Mesendoderm (in vitro differentiated cells): Measurements from ENCODE around the gene BPIFB1.
A peak's percentile ranks its signal among the peaks of the same experiment; 100 is the strongest.

ENCODE experiments used
- DNase-seq: peaks from one replicate; pipeline ENCODE4 v3.0.0; 2013
- H2AK5ac ChIP-seq: 2 replicates; pipeline ENCODE4 v1.6.1; 2013; ENCODE audit warnings: low read length, inconsistent platforms
- H2BK120ac ChIP-seq: 2 replicates; pipeline ENCODE4 v1.6.1; 2013; ENCODE audit warnings: low read depth, mild to moderate bottlenecking, low read length, moderate library complexity, mixed read lengths
- H2BK15ac ChIP-seq: replicated peaks from 2 replicates; pipeline ENCODE4 v1.6.1; 2013; ENCODE audit warnings: low read depth, mild to moderate bottlenecking, moderate library complexity
- H2BK5ac ChIP-seq: 2 replicates; pipeline ENCODE4 v1.6.1; 2013; ENCODE audit warnings: low read length, inconsistent platforms
- H3K18ac ChIP-seq: 2 replicates; pipeline ENCODE4 v1.6.1; 2013; ENCODE audit warnings: mild to moderate bottlenecking, low read length, mixed read lengths
- H3K23ac ChIP-seq: one replicate; pipeline ENCODE4 v1.6.1; 2013; ENCODE audit warnings: low read length
- H3K27ac ChIP-seq: 2 replicates; pipeline ENCODE4 v1.5.1; 2013; ENCODE audit warnings: low read depth, mild to moderate bottlenecking, inconsistent platforms, low read length, moderate library complexity
- H3K27me3 ChIP-seq: 2 replicates; pipeline ENCODE4 v1.6.1; 2013; ENCODE audit warnings: low read length, control low read depth, mild to moderate bottlenecking, inconsistent platforms; ENCODE audit not compliant: insufficient read depth, poor library complexity
- H3K36me3 ChIP-seq: 2 replicates; pipeline ENCODE4 v1.6.1; 2013; ENCODE audit warnings: low read length, inconsistent platforms; ENCODE audit not compliant: control insufficient read depth, insufficient read depth
- H3K4ac ChIP-seq: one replicate; pipeline ENCODE4 v1.6.1; 2013; ENCODE audit warnings: low read depth, mild to moderate bottlenecking, low read length, moderate library complexity
- H3K4me1 ChIP-seq: 2 replicates; pipeline ENCODE4 v1.6.1; 2013; ENCODE audit warnings: low read depth, low read length, inconsistent platforms; ENCODE audit not compliant: control insufficient read depth
- H3K4me2 ChIP-seq: 2 replicates; pipeline ENCODE4 v1.6.1; 2013; ENCODE audit warnings: low read length
- H3K4me3 ChIP-seq: 2 replicates; pipeline ENCODE4 v1.5.1; 2013; ENCODE audit warnings: mild to moderate bottlenecking, low read length
- H3K56ac ChIP-seq: one replicate; pipeline ENCODE4 v1.6.1; 2013; ENCODE audit warnings: low read length
- H3K79me1 ChIP-seq: 2 replicates; pipeline ENCODE4 v1.6.1; 2013; ENCODE audit warnings: low read length, inconsistent platforms
- H3K79me2 ChIP-seq: 2 replicates; pipeline ENCODE4 v1.6.1; 2013; ENCODE audit warnings: mild to moderate bottlenecking, low read length; ENCODE audit not compliant: control insufficient read depth, insufficient read depth
- H3K9ac ChIP-seq: 2 replicates; pipeline ENCODE4 v1.6.1; 2013; ENCODE audit warnings: low read length, inconsistent platforms
- H4K5ac ChIP-seq: one replicate; pipeline ENCODE4 v1.6.1; 2013; ENCODE audit warnings: low read length
- H4K8ac ChIP-seq: one replicate; pipeline ENCODE4 v1.6.1; 2013; ENCODE audit warnings: low read depth, mild to moderate bottlenecking, control low read depth, low read length, moderate library complexity
- WGBS: extraction: QIAGEN DNeasy Blood & Tissue Kit; methylation state at CpG from one replicate; pipeline ENCODE4 v1.1.7; 2013; ENCODE audit warnings: low lambda C conversion rate, missing lambda C conversion rate; ENCODE audit not compliant: insufficient coverage; ENCODE audit errors: extremely low coverage; 5-methylcytosine and 5-hydroxymethylcytosine counted together

The BPIFB1 gene

DNA sequence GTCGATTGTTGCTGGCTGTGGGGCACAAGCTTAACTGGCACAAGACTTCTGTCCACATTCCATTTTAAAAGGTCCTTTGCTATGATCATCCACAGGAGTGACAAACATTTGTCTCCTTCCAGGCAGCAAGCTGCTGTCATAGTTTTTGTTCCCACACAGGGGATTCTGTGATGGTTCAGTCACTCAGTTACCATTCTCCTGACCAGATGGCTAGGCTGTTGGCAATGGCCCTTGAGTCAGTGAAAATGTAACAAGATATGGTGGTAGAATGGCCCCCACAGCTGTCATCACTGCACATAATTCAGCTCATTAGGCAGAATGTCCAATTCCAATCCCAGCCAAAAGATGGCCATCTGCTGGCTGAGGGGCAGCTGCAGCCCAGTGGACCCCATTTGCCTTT lies 33.6 kb upstream of the BPIFB1 start:
- WGBS: no CpG with 5 or more reads among the region's 1 CpG
- Histone ChIP-seq H3K18ac (no peak overlapping the region), H3K79me2 (no peaks in the 10 kb centered on the region), H3K4ac (no peak overlapping the region), H2BK15ac (no peak overlapping the region), H3K4me1 (no peaks in the 10 kb centered on the region), H3K27ac (no peak overlapping the region), H3K4me3 (no peak overlapping the region), H3K36me3 (no peaks in the 10 kb centered on the region), H3K4me2 (no peak overlapping the region), H3K56ac (no peak overlapping the region), H3K9ac (no peak overlapping the region), H3K23ac (no peak overlapping the region), H2BK120ac (no peak overlapping the region), H3K27me3 (no peaks in the 10 kb centered on the region), H4K8ac (no peak overlapping the region), H4K5ac (no peak overlapping the region), H2AK5ac (no peak overlapping the region), H2BK5ac (no peak overlapping the region), H3K79me1 (no peaks in the 10 kb centered on the region)
- DNase-seq: no peak

DNA sequence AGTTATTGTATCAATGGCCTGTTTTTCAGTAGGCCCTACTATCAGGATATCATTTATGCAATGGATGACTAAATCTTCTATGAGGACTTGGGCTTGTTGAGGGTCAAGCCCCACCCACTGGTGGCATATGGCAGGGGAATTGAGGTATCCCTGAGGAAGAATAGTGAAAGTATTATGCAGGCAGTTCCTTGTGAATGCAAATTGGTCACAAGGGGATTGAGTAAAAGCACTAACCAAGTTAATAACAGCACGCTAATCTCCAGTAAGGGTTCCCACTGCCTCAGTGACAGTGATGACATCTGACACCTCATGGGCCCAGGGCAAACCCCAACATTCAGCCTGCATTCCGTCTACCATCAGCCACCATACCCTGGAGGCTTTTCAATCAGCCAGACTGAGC lies 32.3 kb upstream of the BPIFB1 start:
- no peak overlapping the region for H2BK15ac ChIP-seq
- no peak overlapping the region for H3K56ac ChIP-seq
- no peak overlapping the region for H3K23ac ChIP-seq
- H3K4me2 ChIP-seq: no peak overlapping the region
- no peaks in the 10 kb centered on the region for H3K79me2 ChIP-seq
- H3K4ac ChIP-seq: no peak overlapping the region
- H3K27ac ChIP-seq: no peak overlapping the region
- no peak overlapping the region for H2AK5ac ChIP-seq
- peak; percentile 27 for DNase-seq
- no peak overlapping the region for H2BK5ac ChIP-seq
- no peak overlapping the region for H4K5ac ChIP-seq
- H4K8ac ChIP-seq: no peak overlapping the region
- no peak overlapping the region for H3K4me3 ChIP-seq
- H3K79me1 ChIP-seq: no peaks in the 10 kb centered on the region
- no peaks in the 10 kb centered on the region for H3K27me3 ChIP-seq
- no peak overlapping the region for H2BK120ac ChIP-seq
- no peaks in the 10 kb centered on the region for H3K4me1 ChIP-seq
- H3K18ac ChIP-seq: no peak overlapping the region
- WGBS: no CpG with 5 or more reads among the region's 2 CpGs
- no peak overlapping the region for H3K9ac ChIP-seq
- no peaks in the 10 kb centered on the region for H3K36me3 ChIP-seq

DNA sequence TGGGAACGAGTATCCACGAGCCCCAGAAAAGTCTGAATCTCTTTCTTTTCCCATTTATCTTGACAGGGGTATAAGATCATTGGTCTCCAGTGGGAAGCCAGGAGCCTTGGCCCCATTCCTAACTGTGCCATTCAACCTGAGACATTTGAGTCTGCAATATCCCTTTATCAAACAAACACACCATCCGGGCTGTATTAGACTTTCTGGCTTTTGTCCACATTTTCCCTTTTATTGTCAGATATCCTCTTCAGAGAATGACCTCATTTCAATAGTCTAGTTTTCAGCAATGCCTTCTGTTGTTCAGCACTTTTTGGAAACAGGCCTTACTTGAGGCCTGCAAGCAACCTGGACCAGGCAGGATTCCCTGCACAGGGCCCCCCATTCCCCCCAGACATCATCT lies 31.5 kb upstream of the BPIFB1 start:
- H3K79me2 ChIP-seq: no peaks in the 10 kb centered on the region
- H2BK120ac ChIP-seq: no peak overlapping the region
- no peak overlapping the region for H2BK5ac ChIP-seq
- H4K5ac ChIP-seq: no peak overlapping the region
- H3K4ac ChIP-seq: no peak overlapping the region
- H3K9ac ChIP-seq: no peak overlapping the region
- H3K56ac ChIP-seq: no peak overlapping the region
- H2AK5ac ChIP-seq: no peak overlapping the region
- no peak overlapping the region for H3K4me3 ChIP-seq
- no peak overlapping the region for H3K18ac ChIP-seq
- no peaks in the 10 kb centered on the region for H3K27me3 ChIP-seq
- H3K36me3 ChIP-seq: no peaks in the 10 kb centered on the region
- H2BK15ac ChIP-seq: no peak overlapping the region
- no peak for DNase-seq
- H3K23ac ChIP-seq: no peak overlapping the region
- no peak overlapping the region for H4K8ac ChIP-seq
- H3K4me2 ChIP-seq: no peak overlapping the region
- no peaks in the 10 kb centered on the region for H3K4me1 ChIP-seq
- H3K79me1 ChIP-seq: no peaks in the 10 kb centered on the region
- H3K27ac ChIP-seq: no peak overlapping the region
- WGBS: no CpG with 5 or more reads among the region's 3 CpGs

DNA sequence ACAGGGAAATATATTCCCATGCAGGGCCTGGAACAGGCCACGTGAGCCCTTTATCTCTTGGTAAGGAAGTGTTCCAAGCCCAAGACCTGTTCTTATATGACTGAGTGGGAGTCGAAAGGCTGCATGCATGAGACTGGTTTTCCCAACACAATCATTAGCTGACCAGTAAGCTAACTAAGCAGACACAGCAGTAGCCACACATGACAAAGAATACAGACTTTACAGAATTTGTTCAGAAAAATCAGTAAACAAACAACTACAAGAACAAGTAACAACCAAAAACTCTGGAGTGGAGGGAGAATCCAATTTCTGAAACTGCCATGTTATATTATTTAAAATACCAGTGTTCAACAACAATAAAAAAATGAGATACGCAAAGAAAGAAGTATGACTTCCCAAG lies 30.6 kb upstream of the BPIFB1 start:
- H3K4me1 ChIP-seq: no peaks in the 10 kb centered on the region
- no peak overlapping the region for H3K27ac ChIP-seq
- no peak overlapping the region for H2AK5ac ChIP-seq
- no peak overlapping the region for H3K56ac ChIP-seq
- H3K18ac ChIP-seq: no peak overlapping the region
- no peak overlapping the region for H4K5ac ChIP-seq
- no peak overlapping the region for H3K4me3 ChIP-seq
- H3K79me1 ChIP-seq: no peaks in the 10 kb centered on the region
- no peak overlapping the region for H3K4ac ChIP-seq
- no peak overlapping the region for H3K4me2 ChIP-seq
- H4K8ac ChIP-seq: no peak overlapping the region
- H3K23ac ChIP-seq: no peak overlapping the region
- no peaks in the 10 kb centered on the region for H3K79me2 ChIP-seq
- H2BK15ac ChIP-seq: no peak overlapping the region
- no peaks in the 10 kb centered on the region for H3K27me3 ChIP-seq
- H2BK120ac ChIP-seq: no peak overlapping the region
- no peak overlapping the region for H2BK5ac ChIP-seq
- no CpG with 5 or more reads among the region's 3 CpGs for WGBS
- H3K9ac ChIP-seq: no peak overlapping the region
- no peaks in the 10 kb centered on the region for H3K36me3 ChIP-seq
- DNase-seq: no peak

DNA sequence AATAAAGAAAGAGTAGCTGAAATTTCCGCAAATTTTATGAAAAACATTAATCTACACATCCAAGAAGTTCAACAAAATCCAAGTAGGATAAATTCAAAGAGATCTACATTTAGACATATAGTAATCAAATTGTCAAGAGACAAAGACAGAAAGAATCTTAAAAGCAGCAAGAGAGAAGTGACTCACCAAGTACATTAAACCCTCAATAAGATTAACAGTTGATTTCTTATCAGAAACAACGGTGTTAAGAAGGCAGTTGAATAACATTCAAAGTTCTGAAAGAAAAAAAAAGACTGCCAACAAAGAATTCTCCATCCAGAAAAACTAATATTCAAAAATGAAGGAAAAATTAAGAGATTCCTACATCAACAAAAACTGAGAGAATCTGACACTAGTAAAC lies 28.0 kb upstream of the BPIFB1 start:
- no peak overlapping the region for H3K56ac ChIP-seq
- no peak overlapping the region for H3K4me2 ChIP-seq
- H2AK5ac ChIP-seq: no peak overlapping the region
- no peak for DNase-seq
- no peak overlapping the region for H3K23ac ChIP-seq
- no peak overlapping the region for H3K4ac ChIP-seq
- H3K27me3 ChIP-seq: no peaks in the 10 kb centered on the region
- WGBS: no CpG with 5 or more reads among the region's 2 CpGs
- no peaks in the 10 kb centered on the region for H3K79me2 ChIP-seq
- no peak overlapping the region for H2BK120ac ChIP-seq
- no peaks in the 10 kb centered on the region for H3K36me3 ChIP-seq
- H3K18ac ChIP-seq: no peak overlapping the region
- no peaks in the 10 kb centered on the region for H3K4me1 ChIP-seq
- no peak overlapping the region for H3K27ac ChIP-seq
- H2BK15ac ChIP-seq: no peak overlapping the region
- H3K9ac ChIP-seq: no peak overlapping the region
- H3K79me1 ChIP-seq: no peaks in the 10 kb centered on the region
- H3K4me3 ChIP-seq: no peak overlapping the region
- H2BK5ac ChIP-seq: no peak overlapping the region
- H4K5ac ChIP-seq: no peak overlapping the region
- H4K8ac ChIP-seq: no peak overlapping the region

DNA sequence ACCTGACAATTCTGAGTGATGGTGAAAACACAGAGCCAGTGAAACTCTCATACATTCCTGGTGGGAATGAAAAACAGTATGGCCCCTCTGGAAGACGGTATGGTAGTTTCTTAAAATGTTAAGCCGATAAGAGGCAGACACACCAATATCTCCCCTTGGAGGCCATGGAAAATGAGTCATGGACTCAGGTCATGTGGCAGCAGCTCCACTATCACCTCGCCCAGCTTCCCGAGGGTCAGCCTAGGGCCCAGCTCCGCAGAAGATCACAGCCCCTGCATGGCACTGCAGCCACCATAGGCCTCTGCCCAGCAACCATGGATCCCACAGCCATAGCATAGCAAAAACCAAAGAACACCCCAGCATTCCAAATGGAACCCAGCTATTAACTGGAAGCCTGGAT lies 25.8 kb upstream of the BPIFB1 start:
- Histone ChIP-seq H3K9ac (no peak overlapping the region), H3K27ac (no peak overlapping the region), H3K4ac (no peak overlapping the region), H3K36me3 (no peaks in the 10 kb centered on the region), H3K4me2 (no peak overlapping the region), H2BK5ac (no peak overlapping the region), H3K23ac (no peak overlapping the region), H2AK5ac (no peak overlapping the region), H3K27me3 (no peaks in the 10 kb centered on the region), H2BK15ac (no peak overlapping the region), H4K5ac (no peak overlapping the region), H3K4me3 (no peak overlapping the region), H3K79me2 (no peaks in the 10 kb centered on the region), H3K79me1 (no peaks in the 10 kb centered on the region), H3K56ac (no peak overlapping the region), H3K4me1 (no peaks in the 10 kb centered on the region), H4K8ac (no peak overlapping the region), H3K18ac (no peak overlapping the region), H2BK120ac (no peak overlapping the region)
- WGBS: no CpG with 5 or more reads among the region's 5 CpGs
- no peak for DNase-seq
